AG09309 (cell line): ENCODE measurements around the gene IQCF2.

ENCODE experiments used
- DNase-seq: peaks from one replicate; pipeline ENCODE4 v3.0.0-alpha.2; 2010; ENCODE audit warnings: low read depth
- H3K4me3 ChIP-seq: 2 replicates; pipeline ENCODE4 v1.5.1; 2011; ENCODE audit warnings: mild to moderate bottlenecking, low read depth, low read length, moderate library complexity; ENCODE audit not compliant: control insufficient read depth
- TF ChIP-seq, protein P1 (sequence below): IDR thresholded peaks from 2 replicates; pipeline ENCODE4 v1.5.1; 2011; ENCODE audit warnings: mild to moderate bottlenecking, low read depth, low read length, inconsistent platforms; ENCODE audit not compliant: insufficient read depth, control insufficient read depth; ENCODE audit errors: missing control alignments

IQCF2 gene

DNA sequence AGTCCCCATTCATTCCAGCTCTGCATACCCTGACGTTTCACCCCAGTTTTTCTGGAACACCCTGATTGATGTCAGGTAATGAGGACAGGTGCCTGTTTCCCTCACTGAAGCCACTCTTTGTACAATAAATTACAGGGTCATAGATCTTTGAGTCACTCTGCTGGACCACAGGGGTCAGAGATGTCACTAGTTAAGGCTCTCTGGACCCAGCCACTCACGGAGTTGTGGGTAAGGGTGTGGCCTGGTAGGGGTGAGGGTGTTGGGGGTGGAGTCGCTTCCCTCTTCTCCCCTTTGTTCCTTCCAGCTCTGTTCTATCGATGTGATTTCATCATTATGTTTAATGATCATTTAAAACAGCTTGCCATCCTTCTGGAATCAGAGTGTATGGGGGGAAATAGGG is 13.5 kb downstream of the IQCF2 start:
- DNase-seq, result no peak
- TF ChIP-seq, protein P1, sequence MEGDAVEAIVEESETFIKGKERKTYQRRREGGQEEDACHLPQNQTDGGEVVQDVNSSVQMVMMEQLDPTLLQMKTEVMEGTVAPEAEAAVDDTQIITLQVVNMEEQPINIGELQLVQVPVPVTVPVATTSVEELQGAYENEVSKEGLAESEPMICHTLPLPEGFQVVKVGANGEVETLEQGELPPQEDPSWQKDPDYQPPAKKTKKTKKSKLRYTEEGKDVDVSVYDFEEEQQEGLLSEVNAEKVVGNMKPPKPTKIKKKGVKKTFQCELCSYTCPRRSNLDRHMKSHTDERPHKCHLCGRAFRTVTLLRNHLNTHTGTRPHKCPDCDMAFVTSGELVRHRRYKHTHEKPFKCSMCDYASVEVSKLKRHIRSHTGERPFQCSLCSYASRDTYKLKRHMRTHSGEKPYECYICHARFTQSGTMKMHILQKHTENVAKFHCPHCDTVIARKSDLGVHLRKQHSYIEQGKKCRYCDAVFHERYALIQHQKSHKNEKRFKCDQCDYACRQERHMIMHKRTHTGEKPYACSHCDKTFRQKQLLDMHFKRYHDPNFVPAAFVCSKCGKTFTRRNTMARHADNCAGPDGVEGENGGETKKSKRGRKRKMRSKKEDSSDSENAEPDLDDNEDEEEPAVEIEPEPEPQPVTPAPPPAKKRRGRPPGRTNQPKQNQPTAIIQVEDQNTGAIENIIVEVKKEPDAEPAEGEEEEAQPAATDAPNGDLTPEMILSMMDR, result no peak
- no peak overlapping the region for H3K4me3 ChIP-seq

DNA sequence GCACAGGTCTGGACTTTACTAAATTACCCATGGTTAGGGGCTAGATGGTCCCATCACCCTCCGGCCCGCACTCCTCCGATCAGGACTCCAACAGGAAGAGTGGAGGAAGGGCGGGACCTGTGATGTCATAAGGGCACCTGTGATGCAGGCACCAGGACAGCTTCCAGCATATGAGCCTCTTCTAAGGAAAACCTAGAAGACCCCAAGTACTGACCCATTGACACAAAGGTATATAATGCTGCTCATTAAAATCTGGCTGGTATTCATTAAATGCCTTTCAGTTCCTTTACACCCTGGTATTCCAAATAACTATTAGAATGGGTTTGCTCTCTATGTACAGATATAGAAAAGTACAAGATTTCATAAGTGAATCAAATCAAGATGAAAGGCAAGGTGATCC is 14.1 kb downstream of the IQCF2 start, which contains the start of gene IQCF5:
TSS of gene IQCF5 (minus strand) at position 101 of the 400 bp plus-strand sequence. CDS start at position 31, 70 bp downstream.
- no peak for DNase-seq
- TF ChIP-seq, protein P1, result no peak
- H3K4me3 ChIP-seq, result no peak within 1 kb of the TSS

DNA sequence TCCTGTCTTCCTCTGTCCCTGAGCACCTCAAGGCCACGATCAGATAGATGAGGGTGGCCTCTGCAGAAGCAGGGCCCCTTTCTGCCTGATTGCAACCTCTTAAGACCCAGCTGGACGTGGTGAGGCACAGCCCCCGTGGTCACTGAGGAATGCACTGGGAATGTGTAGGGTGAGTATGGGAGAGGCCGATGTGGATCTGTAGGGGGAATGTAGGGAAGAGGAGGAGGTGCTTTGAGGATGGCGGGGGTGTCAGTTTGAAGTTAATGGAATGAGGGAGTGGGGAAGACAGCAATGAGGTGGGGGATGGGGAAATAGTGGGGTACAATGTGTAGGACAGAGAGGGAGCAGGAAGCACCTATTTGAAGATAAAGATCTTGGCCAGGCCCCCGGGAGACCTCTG is 14.8 kb downstream of the IQCF2 start:
- TF ChIP-seq, protein P1, result no peak
- H3K4me3 ChIP-seq, result no peak overlapping the region
- no peak for DNase-seq

DNA sequence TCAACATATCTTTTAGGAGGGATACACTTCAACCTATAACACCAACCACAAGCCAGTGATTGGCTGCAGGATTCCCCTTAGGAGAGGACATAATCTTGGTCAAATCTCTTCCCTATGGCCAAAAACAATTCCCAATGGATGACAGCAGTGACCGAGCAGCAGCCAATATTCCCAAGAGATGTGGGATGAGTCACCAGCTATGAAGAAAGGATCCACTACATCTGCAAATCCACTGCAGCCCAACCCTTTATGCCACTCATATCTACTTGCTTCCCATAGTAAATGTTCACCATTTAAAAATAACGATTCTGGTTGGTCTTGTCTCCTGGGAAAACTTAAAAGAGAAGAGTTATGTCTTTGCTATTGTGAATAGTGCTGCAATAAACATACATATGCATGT is 18.5 kb downstream of the IQCF2 start:
- TF ChIP-seq, protein P1, result no peak
- DNase-seq, result no peak
- H3K4me3 ChIP-seq, result no peak overlapping the region

DNA sequence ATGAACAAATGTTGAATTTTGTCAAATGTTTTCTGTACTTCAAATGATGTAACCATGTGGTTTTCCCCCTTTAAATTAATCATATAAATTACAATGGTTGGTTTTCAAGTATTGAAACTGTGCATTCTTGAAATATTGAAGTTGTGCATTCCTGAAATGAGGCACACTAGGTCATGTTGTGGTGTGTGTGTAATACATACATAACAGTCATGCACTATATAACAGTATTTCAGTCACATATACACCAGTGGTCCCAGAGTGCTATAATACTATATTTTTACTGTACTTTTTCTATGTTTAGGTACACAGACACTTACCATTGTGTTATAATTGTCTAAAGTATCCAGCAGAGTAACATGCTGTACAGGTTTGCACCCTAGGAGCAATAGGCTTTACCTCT is 25.0 kb downstream of the IQCF2 start:
- no peak overlapping the region for H3K4me3 ChIP-seq
- TF ChIP-seq, protein P1, result no peak
- DNase-seq, result no peak

DNA sequence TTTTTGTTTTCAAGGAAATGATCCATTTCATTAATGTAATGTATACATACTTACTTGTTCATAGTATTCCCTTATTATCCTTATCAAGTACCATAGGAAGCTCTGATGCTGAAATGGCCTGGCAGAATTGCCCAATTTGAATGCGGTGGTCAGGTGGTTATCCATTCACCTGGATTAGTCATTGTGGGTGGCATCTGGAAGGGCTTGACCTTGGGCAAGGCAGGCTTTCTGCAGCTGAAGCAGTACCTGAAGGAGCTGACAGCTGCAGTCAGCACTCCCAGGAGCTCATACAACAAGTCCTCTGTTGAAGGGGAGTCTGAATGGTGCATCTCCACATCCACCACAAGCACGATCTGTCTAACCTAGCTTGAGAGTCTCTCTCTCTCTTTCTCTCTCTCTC is 26.2 kb downstream of the IQCF2 start:
- TF ChIP-seq, protein P1, result no peak
- H3K4me3 ChIP-seq, result no peak overlapping the region
- DNase-seq, result no peak
